ENCODE measurements around the gene PKIG. TPM values are rescaled to one million over a fixed set of nuclear protein-coding genes. Genes with fewer than 3 reads are reported as not detected.

PKIG gene
- polyA plus RNA-seq, 1 donor from 2014 or later, result 174 TPM

GRCh38 chr20:44660581-44660980, 78.2 kb downstream of the PKIG start:
- Histone ChIP-seq H3K4me3 (ENCODE audit: low read length) (no peak overlapping the region), H3K9me3 (ENCODE audit: low read length) (no peaks in the 10 kb centered on the region), H3K9me2 (ENCODE audit: insufficient read depth, low read length) (no peaks in the 10 kb centered on the region), H3K36me3 (ENCODE audit: insufficient read depth, low read length) (no peaks in the 10 kb centered on the region), H4K20me1 (ENCODE audit: insufficient read depth) (no peaks in the 10 kb centered on the region), H3K79me2 (replicated peaks; ENCODE audit: insufficient read depth, low read length) (no peaks in the 10 kb centered on the region), H3K4me2 (ENCODE audit: low read length) (no peak overlapping the region), H3K27ac (ENCODE audit: low read length) (no peak overlapping the region), H3K27me3 (ENCODE audit: insufficient read depth, low read depth, low read length) (no peaks in the 10 kb centered on the region), H3K9ac (ENCODE audit: low read length) (no peak overlapping the region), H2AFZ (ENCODE audit: low read depth, low read length) (no peak overlapping the region), H3F3A (ENCODE audit: insufficient read depth, low read length, poor library complexity, severe bottlenecking) (no peaks in the 10 kb centered on the region)
- no peak for TF ChIP-seq SMC3 (conservative IDR thresholded peaks at IDR 0.05; ENCODE audit: poor library complexity)
- TF ChIP-seq EZH2 (IDR thresholded peaks at IDR 0.05; ENCODE audit: borderline replicate concordance, insufficient read depth, low read length, poor library complexity, severe bottlenecking), result no peak
- TF ChIP-seq POLR2AphosphoS5 (IDR thresholded peaks at IDR 0.05), result no peak
- no peak for TF ChIP-seq EP300 (conservative IDR thresholded peaks at IDR 0.05; ENCODE audit: poor library complexity, severe bottlenecking)
- TF ChIP-seq MXI1 (conservative IDR thresholded peaks at IDR 0.05; ENCODE audit: poor library complexity, severe bottlenecking), result no peak
- TF ChIP-seq RAD21 (conservative IDR thresholded peaks at IDR 0.05), result no peak

DNA sequence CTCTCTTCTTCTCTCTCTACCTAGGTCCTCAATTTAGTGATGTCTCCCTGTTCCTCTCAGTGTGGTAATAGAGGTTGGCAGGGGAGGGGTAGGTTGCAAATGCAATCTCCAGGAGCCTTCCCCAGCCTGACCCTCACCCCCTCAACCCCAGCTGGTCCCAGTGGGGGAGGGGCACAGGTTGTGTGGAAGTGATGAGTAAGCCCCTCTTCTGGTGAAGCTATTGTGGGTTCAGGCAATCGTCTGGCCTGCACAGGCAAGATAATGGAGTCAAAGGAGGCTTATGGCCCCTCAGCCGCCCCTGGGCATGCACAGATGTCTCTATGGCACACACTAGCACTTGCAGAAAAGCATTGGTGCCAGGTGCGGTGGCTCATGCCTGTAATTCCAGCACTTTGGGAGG, 79.9 kb downstream of the PKIG start:
- Histone ChIP-seq H3K36me3 (ENCODE audit: insufficient read depth, low read length) (no peaks in the 10 kb centered on the region), H3K4me3 (ENCODE audit: low read length) (no peak overlapping the region), H3K9me2 (ENCODE audit: insufficient read depth, low read length) (no peaks in the 10 kb centered on the region), H4K20me1 (ENCODE audit: insufficient read depth) (no peaks in the 10 kb centered on the region), H3K27ac (ENCODE audit: low read length) (no peak overlapping the region), H3K9me3 (ENCODE audit: low read length) (no peaks in the 10 kb centered on the region), H3K27me3 (ENCODE audit: insufficient read depth, low read depth, low read length) (no peaks in the 10 kb centered on the region), H3K4me2 (ENCODE audit: low read length) (no peak overlapping the region), H3K9ac (ENCODE audit: low read length) (no peak overlapping the region), H2AFZ (ENCODE audit: low read depth, low read length) (no peak overlapping the region), H3K79me2 (replicated peaks; ENCODE audit: insufficient read depth, low read length) (no peaks in the 10 kb centered on the region), H3F3A (ENCODE audit: insufficient read depth, low read length, poor library complexity, severe bottlenecking) (no peaks in the 10 kb centered on the region)
- TF ChIP-seq TAF1 (IDR thresholded peaks at IDR 0.05; ENCODE audit: low read depth), result no peak

DNA sequence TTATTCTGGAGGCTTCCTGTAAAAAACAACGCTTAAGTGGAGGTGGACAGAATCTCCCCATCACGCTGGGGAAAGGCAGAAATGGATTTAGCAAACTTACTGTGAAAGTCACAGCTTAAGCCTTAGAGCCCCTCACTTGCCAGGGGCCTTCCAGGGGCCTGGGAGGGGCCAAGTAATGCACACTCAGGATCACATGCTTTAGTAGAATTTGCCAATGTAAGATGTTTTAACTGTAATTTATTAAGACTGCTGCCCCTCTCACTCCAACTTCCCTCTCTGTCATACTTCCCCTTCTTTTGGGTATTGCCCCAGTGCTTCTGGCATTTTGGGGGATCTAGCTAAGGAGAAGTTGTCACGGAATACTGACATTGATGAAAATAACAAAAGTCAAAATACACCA, 81.8 kb downstream of the PKIG start:
- H3K36me3 ChIP-seq (ENCODE audit: insufficient read depth, low read length), result no peaks in the 10 kb centered on the region
- H3K9me3 ChIP-seq (ENCODE audit: low read length), result no peaks in the 10 kb centered on the region
- H4K20me1 ChIP-seq (ENCODE audit: insufficient read depth), result no peaks in the 10 kb centered on the region
- no peak overlapping the region for H3K27ac ChIP-seq (ENCODE audit: low read length)
- no peak for TF ChIP-seq REST (IDR thresholded peaks at IDR 0.05; ENCODE audit: borderline replicate concordance)
- no peak for TF ChIP-seq TAF1 (IDR thresholded peaks at IDR 0.05; ENCODE audit: low read depth)
- no peak for TF ChIP-seq RAD21 (conservative IDR thresholded peaks at IDR 0.05)
- no peak for TF ChIP-seq POLR2AphosphoS5 (IDR thresholded peaks at IDR 0.05)
- no peak for TF ChIP-seq SMC3 (conservative IDR thresholded peaks at IDR 0.05; ENCODE audit: poor library complexity)
- TF ChIP-seq EP300 (conservative IDR thresholded peaks at IDR 0.05; ENCODE audit: poor library complexity, severe bottlenecking), result no peak
- no peak for TF ChIP-seq EZH2 (IDR thresholded peaks at IDR 0.05; ENCODE audit: borderline replicate concordance, insufficient read depth, low read length, poor library complexity, severe bottlenecking)
- TF ChIP-seq, protein P1, sequence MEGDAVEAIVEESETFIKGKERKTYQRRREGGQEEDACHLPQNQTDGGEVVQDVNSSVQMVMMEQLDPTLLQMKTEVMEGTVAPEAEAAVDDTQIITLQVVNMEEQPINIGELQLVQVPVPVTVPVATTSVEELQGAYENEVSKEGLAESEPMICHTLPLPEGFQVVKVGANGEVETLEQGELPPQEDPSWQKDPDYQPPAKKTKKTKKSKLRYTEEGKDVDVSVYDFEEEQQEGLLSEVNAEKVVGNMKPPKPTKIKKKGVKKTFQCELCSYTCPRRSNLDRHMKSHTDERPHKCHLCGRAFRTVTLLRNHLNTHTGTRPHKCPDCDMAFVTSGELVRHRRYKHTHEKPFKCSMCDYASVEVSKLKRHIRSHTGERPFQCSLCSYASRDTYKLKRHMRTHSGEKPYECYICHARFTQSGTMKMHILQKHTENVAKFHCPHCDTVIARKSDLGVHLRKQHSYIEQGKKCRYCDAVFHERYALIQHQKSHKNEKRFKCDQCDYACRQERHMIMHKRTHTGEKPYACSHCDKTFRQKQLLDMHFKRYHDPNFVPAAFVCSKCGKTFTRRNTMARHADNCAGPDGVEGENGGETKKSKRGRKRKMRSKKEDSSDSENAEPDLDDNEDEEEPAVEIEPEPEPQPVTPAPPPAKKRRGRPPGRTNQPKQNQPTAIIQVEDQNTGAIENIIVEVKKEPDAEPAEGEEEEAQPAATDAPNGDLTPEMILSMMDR (IDR thresholded peaks at IDR 0.05; ENCODE audit: poor library complexity, severe bottlenecking), result no peak
- no peak overlapping the region for H2AFZ ChIP-seq (ENCODE audit: low read depth, low read length)
- no peak overlapping the region for H3K9ac ChIP-seq (ENCODE audit: low read length)
- no peaks in the 10 kb centered on the region for H3K79me2 ChIP-seq (replicated peaks; ENCODE audit: insufficient read depth, low read length)
- no peaks in the 10 kb centered on the region for H3F3A ChIP-seq (ENCODE audit: insufficient read depth, low read length, poor library complexity, severe bottlenecking)
- H3K4me2 ChIP-seq (ENCODE audit: low read length), result no peak overlapping the region
- H3K27me3 ChIP-seq (ENCODE audit: insufficient read depth, low read depth, low read length), result no peaks in the 10 kb centered on the region
- no peak overlapping the region for H3K4me3 ChIP-seq (ENCODE audit: low read length)
- H3K9me2 ChIP-seq (ENCODE audit: insufficient read depth, low read length), result no peaks in the 10 kb centered on the region

All from neural cell (in vitro differentiated cells).